OCI-M1 (cell line): ENCODE measurements around the gene AQP6.
"Not testable (repeated sequence)": the region's sequence is repeated elsewhere in the genome, so short reads cannot be mapped to it uniquely, and the experiment has no call there.

Experiments used
- DNase-seq: peaks from one replicate; lab custom pipeline; 2025; lab: John Stamatoyannopoulos, UW

AQP6 gene

GRCh38 chr12:49969651-49970429 lies 2.9 kb upstream of the AQP6 start:
- no peak for DNase-seq

- DNase-seq: no peak
Observed at GRCh38 chr12:49970658-49971057, 2.1 kb upstream of the AQP6 start.

- DNase-seq: no peak
Observed at GRCh38 chr12:49971141-49971540, 1.6 kb upstream of the AQP6 start.

- no peak for DNase-seq
Observed at GRCh38 chr12:49972129-49972528, 618 bp upstream of the AQP6 start.

GRCh38 chr12:49973361-49973830 lies 649 bp downstream of the AQP6 start:
- DNase-seq: no peak

- peak; percentile 59 for DNase-seq
Observed at GRCh38 chr12:49974231-49974675, 1.5 kb downstream of the AQP6 start.

- DNase-seq: no peak
Observed at GRCh38 chr12:49974677-49975317, 2.0 kb downstream of the AQP6 start.

- DNase-seq: no peak
Observed at GRCh38 chr12:49975318-49975761, 2.6 kb downstream of the AQP6 start.

GRCh38 chr12:49976557-49976956 lies 3.8 kb downstream of the AQP6 start:
- DNase-seq: no peak

- no peak for DNase-seq
Observed at GRCh38 chr12:49978125-49978524, 5.4 kb downstream of the AQP6 start.

GRCh38 chr12:49979016-49979586 lies 6.4 kb downstream of the AQP6 start:
- DNase-seq: no peak

GRCh38 chr12:49979791-49980190 lies 7.0 kb downstream of the AQP6 start:
- DNase-seq: no peak

GRCh38 chr12:49980501-49981349 lies 8.0 kb downstream of the AQP6 start:
- DNase-seq: peak; percentile 57

GRCh38 chr12:49982246-49983087 lies 9.7 kb downstream of the AQP6 start:
- peak; percentile 89 for DNase-seq

GRCh38 chr12:49983892-49984291 lies 11.1 kb downstream of the AQP6 start:
- DNase-seq: peak; percentile 76

GRCh38 chr12:49984476-49985359 lies 12.0 kb downstream of the AQP6 start:
- DNase-seq: no peak

- no peak for DNase-seq
Observed at GRCh38 chr12:49985981-49986380, 13.2 kb downstream of the AQP6 start.

- not testable (repeated sequence) for DNase-seq
Observed at GRCh38 chr12:49986476-49986875, 13.7 kb downstream of the AQP6 start.

- DNase-seq: no peak
Observed at GRCh38 chr12:49987625-49988303, 15.0 kb downstream of the AQP6 start.
